ENCODE results near the gene APEH. TPM values are rescaled to one million over a fixed set of nuclear protein-coding genes. Genes with fewer than 3 reads are reported as not detected.

The APEH gene
- total RNA-seq, 2 donors from 2014 or later: 58.7 to 67.7 TPM

GRCh38 chr3:49658711-49659110, 15.4 kb upstream of the APEH start:
- WGBS, 2 donors: 60 to 64% methylated on average over 2 of the region's 2 CpGs
- TF ChIP-seq CTCF (IDR thresholded peaks at IDR 0.05) (no peak), POLR2A (IDR thresholded peaks at IDR 0.05) (no peak)
- no peak overlapping the region for H3K27ac ChIP-seq
- ATAC-seq (no peak), DNase-seq (no peak)
- peaks cover 8% of the 10 kb centered on the region for H3K4me1 ChIP-seq
- H3K36me3 ChIP-seq (replicated peaks in 1 of 2; ENCODE audit: insufficient read depth in 1 of 2, low read depth in 2 of 2): no peaks in the 10 kb centered on the region
- no peaks in the 10 kb centered on the region for H3K27me3 ChIP-seq
- intact Hi-C loops (cut with DNase I): no loop called here
- H3K4me3 ChIP-seq: no peak overlapping the region
- no peaks in the 10 kb centered on the region for H3K9me3 ChIP-seq

- Histone ChIP-seq H3K36me3 (replicated peaks in 1 of 2; ENCODE audit: insufficient read depth in 1 of 2, low read depth in 2 of 2) (no peaks in the 10 kb centered on the region), H3K27ac (no peak overlapping the region), H3K4me1 (peaks cover 8% of the 10 kb centered on the region), H3K9me3 (no peaks in the 10 kb centered on the region), H3K27me3 (no peaks in the 10 kb centered on the region), H3K4me3 (no peak overlapping the region)
- TF ChIP-seq CTCF (IDR thresholded peaks at IDR 0.05): no peak
- no peak for TF ChIP-seq POLR2A (IDR thresholded peaks at IDR 0.05)
- DNase-seq (no peak), ATAC-seq (no peak)
- intact Hi-C loops (cut with DNase I): no loop called here
- 69 to 72% methylated on average over 4 of the region's 4 CpGs for WGBS, 2 donors
Measured at GRCh38 chr3:49659756-49660155, 14.4 kb upstream of the APEH start.

GRCh38 chr3:49661281-49661680, 12.9 kb upstream of the APEH start:
- Histone ChIP-seq H3K4me1 (peaks cover 18% of the 10 kb centered on the region), H3K4me3 (no peak overlapping the region), H3K27ac (no peak overlapping the region), H3K9me3 (no peaks in the 10 kb centered on the region), H3K36me3 (replicated peaks in 1 of 2; ENCODE audit: insufficient read depth in 1 of 2, low read depth in 2 of 2) (no peaks in the 10 kb centered on the region), H3K27me3 (no peaks in the 10 kb centered on the region)
- DNase-seq: peak in 2 of 4 donors; percentile 54 to 72
- WGBS, 2 donors: 63 to 100% methylated on average over 3 to 12 of the region's 14 CpGs
- intact Hi-C loops (cut with DNase I): no loop called here
- peak; percentile 51 for ATAC-seq
- TF ChIP-seq CTCF (IDR thresholded peaks at IDR 0.05) (no peak), POLR2A (IDR thresholded peaks at IDR 0.05) (no peak)

- WGBS, 2 donors: 81 to 87% methylated on average over 18 to 22 of the region's 22 CpGs
- Histone ChIP-seq H3K36me3 (replicated peaks in 1 of 2; ENCODE audit: insufficient read depth in 1 of 2, low read depth in 2 of 2) (no peaks in the 10 kb centered on the region), H3K27ac (no peak overlapping the region), H3K4me3 (no peak overlapping the region), H3K4me1 (peaks cover 18% of the 10 kb centered on the region), H3K27me3 (no peaks in the 10 kb centered on the region), H3K9me3 (no peaks in the 10 kb centered on the region)
- intact Hi-C loops (cut with DNase I): no loop called here
- no peak for DNase-seq
- no peak for ATAC-seq
- TF ChIP-seq CTCF (IDR thresholded peaks at IDR 0.05): no peak
- no peak for TF ChIP-seq POLR2A (IDR thresholded peaks at IDR 0.05)
Measured at GRCh38 chr3:49662021-49662420, 12.1 kb upstream of the APEH start.

- no peaks in the 10 kb centered on the region for H3K36me3 ChIP-seq (replicated peaks in 1 of 2; ENCODE audit: insufficient read depth in 1 of 2, low read depth in 2 of 2)
- peaks cover 18% of the 10 kb centered on the region for H3K4me1 ChIP-seq
- no peak overlapping the region for H3K27ac ChIP-seq
- no peaks in the 10 kb centered on the region for H3K9me3 ChIP-seq
- no peak for TF ChIP-seq POLR2A (IDR thresholded peaks at IDR 0.05)
- TF ChIP-seq CTCF (IDR thresholded peaks at IDR 0.05): no peak
- WGBS, 2 donors: 92 to 94% methylated on average over 8 to 29 of the region's 34 CpGs
- intact Hi-C loops (cut with DNase I): no loop called here
- ATAC-seq (no peak), DNase-seq (no peak)
- no peak overlapping the region for H3K4me3 ChIP-seq
- no peaks in the 10 kb centered on the region for H3K27me3 ChIP-seq
Measured at GRCh38 chr3:49662720-49663413, 11.3 kb upstream of the APEH start.

Data from body of pancreas (tissue), 4 donors.